NCI-H748 (cell line): ENCODE results near the gene ATP13A1.
"Not testable (repeated sequence)": the region's sequence is repeated elsewhere in the genome, so short reads cannot be mapped to it uniquely, and the experiment has no call there.

ENCODE experiments used
- DNase-seq: peaks from one replicate; lab custom pipeline; 2025; ENCODE audit not compliant: unreplicated experiment; lab: John Stamatoyannopoulos, UW

The ATP13A1 gene

GRCh38 chr19:19663256-19664120, at the start of gene ATP13A1:
ATP13A1 (minus strand) TSS chr19:19663676; CDS start chr19:19663666, 10 bp downstream.
- DNase-seq: peak; percentile 99

GRCh38 chr19:19711934-19712828, 48.7 kb upstream of the ATP13A1 start:
- no peak for DNase-seq

GRCh38 chr19:19711306-19711933, 47.9 kb upstream of the ATP13A1 start:
- DNase-seq: no peak

- no peak for DNase-seq
These were observed 47.0 kb upstream of the ATP13A1 start for GRCh38 chr19:19710506-19710905.

GRCh38 chr19:19704836-19705235, 41.4 kb upstream of the ATP13A1 start:
- DNase-seq: no peak

- not testable (repeated sequence) for DNase-seq
These were observed 37.0 kb upstream of the ATP13A1 start for GRCh38 chr19:19700493-19700892.

- DNase-seq: no peak
These were observed 34.1 kb upstream of the ATP13A1 start for GRCh38 chr19:19697589-19697988.

- no peak for DNase-seq
These were observed 32.9 kb upstream of the ATP13A1 start for GRCh38 chr19:19696386-19696785.

- DNase-seq: no peak
These were observed 28.2 kb upstream of the ATP13A1 start for GRCh38 chr19:19691683-19692082.

- not testable (repeated sequence) for DNase-seq
These were observed 25.5 kb upstream of the ATP13A1 start for GRCh38 chr19:19689023-19689422.

- DNase-seq: peak; percentile 16
These were observed 23.6 kb upstream of the ATP13A1 start for GRCh38 chr19:19687090-19687489.

- DNase-seq: no peak
These were observed 23.1 kb upstream of the ATP13A1 start for GRCh38 chr19:19686580-19686979.

GRCh38 chr19:19686119-19686518, 22.6 kb upstream of the ATP13A1 start:
- not testable (repeated sequence) for DNase-seq

- no peak for DNase-seq
These were observed 15.9 kb upstream of the ATP13A1 start for GRCh38 chr19:19679176-19680073.

- DNase-seq: no peak
These were observed 14.1 kb upstream of the ATP13A1 start for GRCh38 chr19:19677579-19677978.

- no peak for DNase-seq
These were observed 10.8 kb upstream of the ATP13A1 start for GRCh38 chr19:19674315-19674714.

GRCh38 chr19:19672816-19673215, 9.3 kb upstream of the ATP13A1 start:
- no peak for DNase-seq

GRCh38 chr19:19670070-19670551, 6.6 kb upstream of the ATP13A1 start:
- DNase-seq: no peak

- DNase-seq: peak; percentile 97
These were observed 4.9 kb upstream of the ATP13A1 start, which contains the start of gene ZNF101 for GRCh38 chr19:19668230-19669012. ZNF101 (plus strand) TSS chr19:19668839; CDS start chr19:19668964, 125 bp downstream.
